Measurements from ENCODE around the gene PANX2.

PANX2 gene

GRCh38 chr22:50220603-50221409 lies 50.3 kb downstream of the PANX2 start:
- DNase-seq (ENCODE audit: extremely low spot score): no peak
- TF ChIP-seq, protein P1, sequence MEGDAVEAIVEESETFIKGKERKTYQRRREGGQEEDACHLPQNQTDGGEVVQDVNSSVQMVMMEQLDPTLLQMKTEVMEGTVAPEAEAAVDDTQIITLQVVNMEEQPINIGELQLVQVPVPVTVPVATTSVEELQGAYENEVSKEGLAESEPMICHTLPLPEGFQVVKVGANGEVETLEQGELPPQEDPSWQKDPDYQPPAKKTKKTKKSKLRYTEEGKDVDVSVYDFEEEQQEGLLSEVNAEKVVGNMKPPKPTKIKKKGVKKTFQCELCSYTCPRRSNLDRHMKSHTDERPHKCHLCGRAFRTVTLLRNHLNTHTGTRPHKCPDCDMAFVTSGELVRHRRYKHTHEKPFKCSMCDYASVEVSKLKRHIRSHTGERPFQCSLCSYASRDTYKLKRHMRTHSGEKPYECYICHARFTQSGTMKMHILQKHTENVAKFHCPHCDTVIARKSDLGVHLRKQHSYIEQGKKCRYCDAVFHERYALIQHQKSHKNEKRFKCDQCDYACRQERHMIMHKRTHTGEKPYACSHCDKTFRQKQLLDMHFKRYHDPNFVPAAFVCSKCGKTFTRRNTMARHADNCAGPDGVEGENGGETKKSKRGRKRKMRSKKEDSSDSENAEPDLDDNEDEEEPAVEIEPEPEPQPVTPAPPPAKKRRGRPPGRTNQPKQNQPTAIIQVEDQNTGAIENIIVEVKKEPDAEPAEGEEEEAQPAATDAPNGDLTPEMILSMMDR (IDR thresholded peaks at IDR 0.05; ENCODE audit: control extremely low read depth, extremely low read depth, low read depth, missing control alignments): no peak
- ChIA-PET CTCF (interaction anchor here (1.0 to 3.0 kb wide), 6 partner anchors 9 to 72 kb away, joined by 3 to 10 read pairs (median 6); no protein-coding TSS in a partner anchor), POLR2A (no interaction called here)

DNA sequence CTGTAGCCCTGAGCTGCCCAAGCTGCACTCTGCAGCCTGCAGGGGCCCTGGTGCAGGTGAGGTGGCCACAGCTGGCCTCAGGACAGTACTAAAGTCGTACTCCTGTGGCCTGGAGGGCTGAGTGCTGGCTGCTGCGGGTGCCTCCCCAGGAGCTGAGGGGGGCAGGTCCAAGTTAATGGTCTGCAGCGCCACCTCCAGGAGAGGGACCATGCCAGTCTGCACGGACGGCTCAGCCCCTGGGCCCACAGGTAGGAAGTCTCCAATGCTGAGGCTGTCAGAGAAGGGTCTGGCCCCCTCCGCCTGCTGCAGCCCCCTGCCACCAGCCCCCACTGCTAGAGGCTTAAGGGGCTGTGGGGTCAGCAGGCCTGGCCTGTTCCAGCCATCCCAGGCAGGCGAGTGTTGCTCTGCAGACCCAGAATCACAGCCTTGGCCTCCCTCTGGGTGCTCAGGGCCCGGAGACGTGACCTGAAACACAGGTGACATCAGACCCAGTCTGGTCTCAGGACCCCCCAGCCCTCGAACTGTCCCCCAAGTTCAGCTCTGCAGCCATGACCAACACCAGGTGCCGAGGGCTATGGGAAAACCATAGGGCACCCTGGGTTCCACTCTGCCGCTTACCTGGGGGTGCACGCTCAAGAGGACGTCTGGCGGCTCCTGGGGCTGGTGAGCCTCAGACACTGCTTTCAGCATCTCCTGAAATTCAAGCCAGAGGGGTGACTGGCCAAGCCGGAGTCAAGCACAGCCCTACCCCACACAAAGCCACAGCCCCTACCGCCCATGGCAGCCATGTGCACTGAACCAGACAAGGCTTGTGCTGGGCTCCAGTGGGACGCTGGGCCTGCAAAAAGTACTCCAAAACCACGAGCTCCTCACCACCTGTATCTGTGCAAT lies 51.1 kb downstream of the PANX2 start:
- TF ChIP-seq, protein P1 (IDR thresholded peaks at IDR 0.05; ENCODE audit: control extremely low read depth, extremely low read depth, low read depth, missing control alignments): no peak
- POLR2A ChIA-PET: no interaction called here
- no peak for DNase-seq (ENCODE audit: extremely low spot score)
- CTCF ChIA-PET: interaction anchor here (0.9 to 3.0 kb wide), 7 partner anchors 7 to 73 kb away, joined by 3 to 10 read pairs (median 6); no protein-coding TSS in a partner anchor

- ChIA-PET CTCF (interaction anchor here (0.9 to 3.0 kb wide), 5 partner anchors 8 to 74 kb away, joined by 3 to 10 read pairs (median 6); no protein-coding TSS in a partner anchor), POLR2A (no interaction called here)
- TF ChIP-seq, protein P1 (IDR thresholded peaks at IDR 0.05; ENCODE audit: control extremely low read depth, extremely low read depth, low read depth, missing control alignments): no peak
- DNase-seq (ENCODE audit: extremely low spot score): no peak
Measured at GRCh38 chr22:50222508-50222907, 52.0 kb downstream of the PANX2 start.

DNA sequence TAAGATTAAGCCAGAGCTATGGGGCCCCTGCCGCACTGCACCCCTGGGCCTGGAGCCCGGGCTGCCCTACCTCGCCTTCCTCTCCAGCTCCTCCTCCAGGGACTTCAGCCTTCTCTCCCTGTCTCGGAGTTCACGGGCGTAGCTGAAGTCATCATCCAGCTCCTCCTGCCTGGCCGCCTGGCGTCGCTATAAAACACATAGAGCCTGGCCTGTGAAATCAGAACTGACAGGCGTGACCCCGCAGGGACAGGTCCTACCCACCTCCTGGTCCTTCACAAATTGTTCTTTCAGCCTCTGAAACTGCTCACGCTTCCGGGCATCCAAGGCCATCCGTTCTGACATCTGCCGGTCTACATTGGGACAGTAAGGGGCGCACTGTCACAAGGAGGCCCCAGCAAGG lies 53.5 kb downstream of the PANX2 start:
- no peak for DNase-seq (ENCODE audit: extremely low spot score)
- ChIA-PET CTCF (interaction anchor here (1.5 kb wide), 1 partner anchor 8 kb away, joined by 3 read pairs; no protein-coding TSS in a partner anchor), POLR2A (no interaction called here)
- TF ChIP-seq, protein P1 (IDR thresholded peaks at IDR 0.05; ENCODE audit: control extremely low read depth, extremely low read depth, low read depth, missing control alignments): no peak

DNA sequence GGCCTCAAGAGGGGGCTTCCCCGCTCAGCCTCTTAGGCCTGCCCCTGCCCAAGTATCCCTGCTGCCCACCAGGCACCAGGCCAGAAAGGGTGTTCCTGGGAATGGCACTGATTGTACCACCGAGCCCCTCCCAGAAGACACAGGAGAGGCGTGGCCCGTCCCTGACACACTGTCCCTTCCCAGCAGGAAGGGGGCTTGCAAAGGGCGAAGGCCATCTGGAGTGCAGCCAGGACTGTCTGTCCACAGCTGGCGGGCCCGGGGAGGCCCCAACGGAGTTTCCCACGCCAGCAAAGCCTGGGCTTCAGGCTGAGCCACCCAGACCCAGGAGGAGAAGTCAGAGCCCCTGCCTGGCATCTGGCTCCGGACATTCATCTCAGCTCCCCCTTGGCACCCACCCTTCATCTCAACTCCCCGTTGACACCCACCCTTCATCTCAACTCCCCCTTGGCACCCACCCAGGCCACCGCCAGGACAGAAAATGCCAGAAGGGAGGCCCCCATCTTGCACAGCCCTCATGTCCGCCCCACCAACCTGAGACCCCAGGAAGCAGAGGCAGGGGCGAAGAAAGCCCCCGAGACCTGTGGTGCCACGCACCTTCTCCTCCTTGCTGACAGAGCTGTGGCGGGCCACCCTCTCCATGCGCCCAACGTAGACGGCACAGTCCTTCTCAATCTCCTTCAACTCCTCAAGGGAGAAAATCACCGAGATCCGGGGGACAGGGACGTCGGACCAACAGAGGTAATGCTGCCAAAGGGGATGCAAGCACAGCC lies 54.9 kb downstream of the PANX2 start:
- TF ChIP-seq, protein P1 (IDR thresholded peaks at IDR 0.05; ENCODE audit: control extremely low read depth, extremely low read depth, low read depth, missing control alignments): no peak
- POLR2A ChIA-PET: no interaction called here
- CTCF ChIA-PET: interaction anchor here (1.1 kb wide), 1 partner anchor 51 kb away, joined by 3 read pairs; no protein-coding TSS in a partner anchor
- no peak for DNase-seq (ENCODE audit: extremely low spot score)
